Hematopoietic multipotent progenitor cell treated with erythropoietin and hydrocortisone succinate and interleukin-3 and kit ligand, for 6 days (in vitro differentiated cells): ENCODE results near the gene TFCP2L1.

Experiments
- DNase-seq: peaks from one replicate; pipeline ENCODE4 v3.0.0-alpha.2; 2015

Gene TFCP2L1

GRCh38 chr2:121195036-121195435 is 90.0 kb downstream of the TFCP2L1 start:
- DNase-seq, result no peak

GRCh38 chr2:121194626-121195025 is 90.4 kb downstream of the TFCP2L1 start:
- DNase-seq, result no peak

- DNase-seq, result no peak
Observed at GRCh38 chr2:121193185-121193584, 91.8 kb downstream of the TFCP2L1 start.

- DNase-seq, result no peak
Observed at GRCh38 chr2:121192576-121192975, 92.4 kb downstream of the TFCP2L1 start.

- peak; percentile 78 for DNase-seq
Observed at GRCh38 chr2:121191191-121192170, 93.5 kb downstream of the TFCP2L1 start.

DNA sequence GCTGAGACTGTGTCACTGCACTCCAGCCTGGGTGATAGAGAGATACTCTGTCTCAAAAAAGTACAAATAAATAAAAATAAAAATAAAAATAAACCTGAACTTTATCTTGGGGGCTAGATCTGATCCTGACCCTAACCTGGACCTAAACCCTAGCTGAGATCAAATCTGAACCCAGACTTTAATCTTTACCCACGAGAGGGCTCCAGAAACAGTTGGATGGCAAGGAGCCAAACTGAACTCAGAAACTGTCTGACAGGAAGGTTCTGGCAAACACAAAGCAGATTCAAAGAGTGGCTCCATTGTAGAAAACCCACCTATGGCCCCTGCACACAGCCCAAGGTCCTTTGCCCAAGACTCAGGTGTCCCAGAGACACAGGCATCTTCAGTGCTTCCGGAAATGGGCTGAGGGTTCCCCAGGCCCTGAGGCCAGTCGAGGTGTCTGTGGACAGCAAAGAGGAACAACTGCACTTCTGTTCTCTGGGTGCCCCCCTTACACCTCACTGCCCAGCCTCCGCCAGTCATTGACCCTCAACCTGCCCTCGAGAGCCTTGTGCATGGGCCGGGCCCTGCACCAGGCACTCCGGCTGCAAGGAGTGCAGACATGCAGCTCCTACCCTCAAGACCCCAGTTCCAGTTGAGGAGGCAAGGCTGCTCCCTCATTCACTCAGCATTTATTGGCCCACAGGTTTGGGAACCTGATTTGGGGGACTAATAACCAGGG is 95.2 kb downstream of the TFCP2L1 start:
- DNase-seq, result peak; percentile 48

GRCh38 chr2:121189011-121189410 is 96.0 kb downstream of the TFCP2L1 start:
- peak; percentile 48 for DNase-seq

- no peak for DNase-seq
Observed at GRCh38 chr2:121187982-121188411, 97.0 kb downstream of the TFCP2L1 start.

DNA sequence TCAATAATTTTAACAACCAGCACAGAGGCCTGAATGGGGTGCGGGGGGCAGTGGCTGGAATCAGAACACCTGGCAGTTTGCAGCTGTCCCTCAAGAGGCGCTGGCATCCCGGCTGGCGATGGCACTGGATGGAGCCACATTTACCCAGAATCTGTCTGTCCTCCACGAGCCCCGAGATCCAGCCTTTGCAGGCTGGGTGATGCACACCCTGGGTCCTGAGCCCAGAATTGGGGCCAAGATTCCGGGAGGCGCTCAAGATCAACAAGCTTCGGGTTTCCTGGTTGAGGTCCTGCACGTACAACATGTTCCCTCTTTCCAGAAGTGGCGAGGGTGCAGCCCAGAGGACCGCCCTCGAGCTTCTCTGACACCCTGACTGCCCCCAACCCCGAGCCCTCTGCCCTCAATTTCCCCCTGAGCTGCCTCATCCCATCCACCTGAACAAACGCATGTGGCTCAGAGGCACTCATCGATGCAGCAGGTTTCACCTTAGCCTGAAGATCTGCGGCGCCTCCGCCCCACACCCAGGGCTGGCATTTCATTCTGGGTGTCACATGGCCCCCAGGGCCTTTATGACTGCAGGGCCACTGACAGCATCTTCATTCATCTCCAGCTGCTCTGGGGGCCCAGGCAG is 97.5 kb downstream of the TFCP2L1 start:
- DNase-seq, result no peak

- DNase-seq, result no peak
Observed at GRCh38 chr2:121186261-121186660, 98.7 kb downstream of the TFCP2L1 start.

DNA sequence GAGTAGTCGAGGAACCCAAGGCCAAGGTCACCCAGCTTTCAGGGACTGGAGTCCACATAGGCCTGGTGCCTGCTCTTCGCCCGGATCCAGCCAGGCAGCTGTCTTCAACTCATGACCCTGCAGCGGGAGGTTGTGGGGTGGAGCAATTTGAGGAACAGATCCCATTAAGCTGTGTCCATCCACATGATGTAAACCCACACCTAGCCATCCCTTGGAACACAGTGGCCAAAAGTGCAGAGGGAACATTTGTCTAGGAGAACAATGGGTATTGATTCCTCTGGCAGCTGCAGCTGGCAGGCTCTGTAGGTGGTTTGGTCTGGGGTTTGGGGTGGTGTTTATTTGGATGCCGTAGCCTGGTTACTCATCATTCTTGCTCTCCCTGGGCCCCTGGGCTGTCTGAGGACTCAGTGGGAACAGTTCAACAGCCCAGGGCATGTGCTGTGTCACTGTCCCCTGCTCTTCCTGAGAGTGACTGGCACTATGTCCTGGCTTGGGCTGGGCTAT is 99.4 kb downstream of the TFCP2L1 start:
- DNase-seq, result no peak

- DNase-seq, result no peak
Observed at GRCh38 chr2:121185111-121185510, 99.9 kb downstream of the TFCP2L1 start.

DNA sequence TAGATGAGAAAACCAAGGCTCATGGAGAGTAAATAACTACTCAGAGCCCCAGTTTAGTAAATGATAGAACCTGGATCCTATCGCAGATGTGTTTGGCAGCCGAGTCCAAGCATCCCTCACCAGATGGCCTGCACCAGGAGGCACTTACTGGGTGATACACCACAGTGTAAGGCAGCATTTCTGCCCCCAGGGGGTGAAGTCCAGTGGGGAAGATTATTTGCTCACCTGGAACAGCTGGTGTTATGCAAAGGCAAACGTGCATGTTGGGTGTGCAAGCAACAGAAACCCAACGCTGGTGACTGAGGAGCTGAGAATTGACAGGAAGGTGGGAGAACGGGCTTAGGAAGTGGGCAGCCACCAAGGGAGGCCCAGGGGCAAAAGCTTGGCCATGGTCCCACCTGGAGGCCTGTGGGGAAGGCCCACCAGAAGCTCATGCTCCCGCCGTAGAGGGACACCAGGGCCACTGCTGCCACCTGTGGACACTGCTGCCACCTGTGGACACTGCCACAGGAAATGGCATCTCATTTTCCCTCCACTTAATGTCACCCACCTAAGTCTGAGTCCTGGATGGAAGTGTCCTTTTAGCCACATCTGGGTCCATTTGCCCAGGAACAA is 100.6 kb downstream of the TFCP2L1 start:
- DNase-seq, result no peak

DNA sequence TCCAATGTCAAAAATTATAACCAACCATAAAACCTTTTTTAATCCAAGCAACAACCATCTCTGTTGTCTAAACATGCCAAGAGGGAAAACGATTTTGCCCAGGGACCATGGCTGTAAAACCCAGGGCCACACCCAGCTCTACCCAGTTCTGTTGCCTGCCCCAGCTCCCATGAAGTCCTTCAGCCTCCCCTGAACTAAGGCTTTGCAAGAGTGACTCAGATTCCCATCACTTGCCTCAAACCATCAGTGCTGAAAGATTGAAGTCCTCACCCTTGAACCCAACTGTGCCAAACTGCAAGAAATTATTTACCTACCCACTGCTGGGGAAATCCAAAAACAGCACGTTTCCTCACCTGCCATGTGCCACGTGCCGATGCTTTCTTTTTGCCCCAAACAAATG is 102.5 kb downstream of the TFCP2L1 start:
- DNase-seq, result no peak

DNA sequence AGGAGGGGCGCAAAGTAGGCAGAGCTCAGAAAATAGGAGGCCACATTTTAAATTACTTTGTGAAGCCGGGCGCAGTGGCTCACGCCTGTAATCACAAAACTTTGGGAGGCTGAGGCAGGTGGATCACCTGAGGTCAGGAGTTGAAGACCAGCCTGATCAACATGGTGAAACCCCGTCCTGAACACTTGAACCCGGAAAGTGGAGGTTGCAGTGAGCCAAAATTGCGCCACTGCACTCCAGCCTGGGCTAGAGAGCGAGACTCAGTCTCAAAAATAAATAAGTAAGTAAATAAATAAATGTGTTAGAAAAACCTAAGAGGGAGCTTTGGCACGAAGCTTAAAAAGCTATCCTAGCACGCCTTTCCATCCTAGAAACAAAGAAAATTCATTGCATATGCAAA is 105.5 kb downstream of the TFCP2L1 start:
- DNase-seq, result no peak

- DNase-seq, result no peak
Observed at GRCh38 chr2:121178730-121179129, 106.3 kb downstream of the TFCP2L1 start.

DNA sequence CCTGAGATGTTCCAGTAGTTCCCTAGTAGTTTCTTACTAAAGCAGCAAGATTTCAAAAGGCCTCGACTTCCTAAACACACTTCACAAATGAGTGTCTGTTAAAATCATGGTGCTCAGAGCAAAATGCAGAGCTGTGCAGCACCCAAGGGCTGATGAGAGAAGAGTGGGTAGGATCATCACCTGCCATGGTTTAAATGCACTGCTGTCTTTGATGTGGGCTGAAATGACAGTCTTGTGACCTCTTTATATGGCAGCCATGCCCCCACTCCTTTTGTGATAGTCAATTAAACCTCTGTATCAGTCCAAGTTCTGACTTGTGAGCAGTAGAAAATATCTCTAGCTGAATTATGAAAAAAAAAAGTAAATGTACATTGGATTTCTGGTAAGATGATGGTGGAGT is 107.1 kb downstream of the TFCP2L1 start:
- no peak for DNase-seq

DNA sequence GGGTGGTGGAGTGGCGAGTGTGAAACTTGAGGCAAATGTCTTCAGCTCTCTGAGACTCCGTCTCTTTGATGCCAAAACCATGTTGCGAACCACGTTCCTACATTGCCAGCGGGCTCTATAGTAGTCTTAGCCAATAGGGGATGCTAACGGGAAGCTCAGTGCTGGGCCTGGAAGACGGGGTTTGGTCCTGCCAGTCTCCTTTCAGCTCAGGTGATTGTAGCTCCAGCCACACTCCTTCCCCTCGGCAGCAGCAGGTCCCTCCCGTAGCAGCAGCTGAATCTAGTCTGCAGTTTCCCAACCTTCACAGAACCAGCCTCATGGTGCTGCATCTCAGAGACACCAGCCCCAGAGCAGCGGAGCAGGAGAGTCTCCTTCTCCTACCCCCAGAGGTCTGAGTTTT is 109.7 kb downstream of the TFCP2L1 start:
- DNase-seq, result no peak

DNA sequence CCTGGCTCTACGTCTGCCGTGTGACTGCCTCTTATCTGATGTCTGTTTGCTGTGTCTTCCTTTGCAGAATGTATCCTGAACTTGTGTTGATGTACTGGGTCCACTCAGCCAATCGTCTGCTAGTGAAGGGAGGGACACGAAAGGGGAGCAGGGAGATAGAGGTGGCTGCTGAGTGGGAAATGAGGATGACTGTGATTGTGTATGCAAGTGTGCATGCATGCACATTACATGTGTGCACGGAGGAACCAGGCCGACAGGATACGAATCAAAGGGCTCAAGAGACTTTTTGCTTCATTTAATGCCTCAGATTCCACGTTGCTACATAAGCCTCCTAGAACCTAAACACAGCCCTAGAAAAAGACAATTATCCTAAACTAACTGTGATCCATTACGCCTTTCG is 111.2 kb downstream of the TFCP2L1 start:
- DNase-seq, result no peak

DNA sequence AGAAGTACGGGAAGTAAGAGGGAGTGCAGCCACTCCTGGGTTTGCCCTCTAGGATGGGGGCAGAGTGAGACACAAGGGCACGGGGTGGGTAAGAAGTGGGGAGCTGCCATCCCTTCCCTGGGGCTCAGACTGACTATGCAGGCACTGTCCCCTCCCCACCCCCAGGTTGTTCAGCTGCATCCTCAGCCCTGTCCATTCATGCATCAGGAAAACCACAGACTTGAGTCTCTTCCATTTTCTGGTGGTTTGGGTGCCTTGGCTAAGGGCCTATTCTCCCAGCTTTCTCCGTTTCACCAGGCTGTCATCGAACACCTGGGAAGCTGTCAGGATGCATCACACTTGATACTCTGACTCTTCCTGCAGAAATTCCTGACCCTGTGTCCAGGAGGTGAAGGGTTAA is 111.9 kb downstream of the TFCP2L1 start:
- DNase-seq, result no peak

DNA sequence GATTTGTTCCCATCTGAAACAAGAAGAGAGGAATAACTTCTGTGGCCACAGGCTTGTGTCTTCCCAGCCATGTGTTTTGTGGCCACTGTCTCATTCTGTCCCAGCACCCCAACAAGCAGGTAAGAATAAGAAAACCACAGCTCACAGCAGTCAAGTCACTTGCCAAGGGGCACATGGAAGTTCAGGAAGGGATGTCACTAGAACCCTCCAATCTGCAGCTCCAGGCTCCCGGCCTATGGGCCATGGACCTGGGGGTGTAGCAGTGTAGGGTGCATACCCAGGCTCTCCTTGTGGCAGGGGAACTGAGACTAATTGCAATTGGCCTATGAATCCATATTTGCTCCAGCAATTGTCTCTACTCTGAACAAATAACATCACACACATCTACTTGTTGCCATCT is 112.5 kb downstream of the TFCP2L1 start:
- DNase-seq, result no peak

- peak; percentile 50 for DNase-seq
Observed at GRCh38 chr2:121171625-121172119, 113.3 kb downstream of the TFCP2L1 start.

DNA sequence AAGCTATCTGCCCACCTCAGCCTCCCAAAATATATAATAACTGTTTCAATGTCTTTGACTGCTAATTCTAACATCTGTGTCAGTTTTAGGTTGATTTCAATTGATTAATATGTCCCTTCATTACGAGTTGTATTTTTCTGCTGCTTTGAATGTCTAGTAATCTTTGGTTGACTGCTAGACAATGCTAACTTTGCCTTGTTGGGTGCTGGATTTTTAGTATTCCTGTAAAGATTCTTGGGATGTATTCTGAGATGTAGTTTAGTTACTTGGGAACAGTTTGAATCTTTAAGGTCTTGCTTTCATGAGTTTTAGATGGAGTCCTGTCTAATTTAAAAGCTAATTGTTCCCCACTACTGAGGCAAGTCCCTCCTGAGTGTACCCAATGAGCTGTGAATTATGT is 114.4 kb downstream of the TFCP2L1 start:
- DNase-seq, result no peak
